ENCODE results near the gene SLC12A8.

SLC12A8 gene

GRCh38 chr3:125234831-125235230 is 22.3 kb upstream of the SLC12A8 start:
- H3K4me3 ChIP-seq (replicated peaks; ENCODE audit: low read depth, low read length), result no peak overlapping the region
- no peak for TF ChIP-seq CTCF (IDR thresholded peaks at IDR 0.05; ENCODE audit: low read depth, low read length, missing control alignments)
- no peak for DNase-seq (ENCODE audit: extremely low read depth, low read depth)

GRCh38 chr3:125232401-125232800 is 19.9 kb upstream of the SLC12A8 start:
- no peak overlapping the region for H3K4me3 ChIP-seq (replicated peaks; ENCODE audit: low read depth, low read length)
- no peak for TF ChIP-seq CTCF (IDR thresholded peaks at IDR 0.05; ENCODE audit: low read depth, low read length, missing control alignments)

GRCh38 chr3:125231895-125232294 is 19.3 kb upstream of the SLC12A8 start:
- DNase-seq (ENCODE audit: extremely low read depth, low read depth), result no peak
- TF ChIP-seq CTCF (IDR thresholded peaks at IDR 0.05; ENCODE audit: low read depth, low read length, missing control alignments), result no peak
- H3K4me3 ChIP-seq (replicated peaks; ENCODE audit: low read depth, low read length), result no peak overlapping the region

More at GRCh38 chr3:125232401-125232800, 19.9 kb upstream of the SLC12A8 start:
- DNase-seq (ENCODE audit: extremely low read depth, low read depth), result no peak

- H3K4me3 ChIP-seq (replicated peaks; ENCODE audit: low read depth, low read length), result no peak overlapping the region
- TF ChIP-seq CTCF (IDR thresholded peaks at IDR 0.05; ENCODE audit: low read depth, low read length, missing control alignments), result no peak
- DNase-seq (ENCODE audit: extremely low read depth, low read depth), result no peak
These were observed 17.2 kb upstream of the SLC12A8 start for GRCh38 chr3:125229707-125230106.

GRCh38 chr3:125229168-125229567 is 16.6 kb upstream of the SLC12A8 start:
- no peak for TF ChIP-seq CTCF (IDR thresholded peaks at IDR 0.05; ENCODE audit: low read depth, low read length, missing control alignments)
- H3K4me3 ChIP-seq (replicated peaks; ENCODE audit: low read depth, low read length), result no peak overlapping the region
- DNase-seq (ENCODE audit: extremely low read depth, low read depth), result no peak

- no peak for DNase-seq (ENCODE audit: extremely low read depth, low read depth)
- no peak for TF ChIP-seq CTCF (IDR thresholded peaks at IDR 0.05; ENCODE audit: low read depth, low read length, missing control alignments)
- H3K4me3 ChIP-seq (replicated peaks; ENCODE audit: low read depth, low read length), result no peak overlapping the region
These were observed 9.3 kb upstream of the SLC12A8 start for GRCh38 chr3:125221831-125222230.

- no peak for TF ChIP-seq CTCF (IDR thresholded peaks at IDR 0.05; ENCODE audit: low read depth, low read length, missing control alignments)
- no peak overlapping the region for H3K4me3 ChIP-seq (replicated peaks; ENCODE audit: low read depth, low read length)
- DNase-seq (ENCODE audit: extremely low read depth, low read depth), result no peak
These were observed 8.3 kb upstream of the SLC12A8 start for GRCh38 chr3:125220727-125221429.
